A673 (cell line): ENCODE results near the gene BACH2. TPM values are rescaled to one million over a fixed set of nuclear protein-coding genes. Genes with fewer than 3 reads are reported as not detected.
A peak's percentile ranks its signal among the peaks of the same experiment; 100 is the strongest.

Source experiments
- BruUV-seq: library from RNA; stranded (reverse); fragments of 400-500 nt; replicated peaks from 2 replicates; lab custom pipeline; 2021; lab: Mats Ljungman, UMichigan
- CTCF ChIA-PET: fragments of 300-600 bp; sonication (Branson Sonifier 250); formaldehyde crosslinking; loops from one replicate; lab custom pipeline; 2022; ENCODE audit warnings: antibody characterized with exemption; lab: Charles Lee
- POLR2A ChIA-PET: fragments of 300-600 bp; sonication (Branson Sonifier 250); formaldehyde crosslinking; loops from one replicate; lab custom pipeline; 2022; ENCODE audit warnings: antibody characterized with exemption; ENCODE audit not compliant: low non-redundant PET; lab: Charles Lee
- DNase-seq: peaks from one replicate; pipeline ENCODE4 v3.0.0-alpha.2; 2015; ENCODE audit warnings: low spot score
- H3K27ac ChIP-seq: fragments of 200-600 bp; sonication (generic); 2 replicates; pipeline ENCODE4 v1.5.1; 2016; ENCODE audit warnings: mixed run types, low read depth, mild to moderate bottlenecking, mixed read lengths, antibody characterized with exemption, low read length; ENCODE audit not compliant: poor library complexity, severe bottlenecking
- H3K27me3 ChIP-seq: fragments of 200-600 bp; sonication (generic); replicated peaks from 2 replicates; pipeline ENCODE4 v1.6.1; 2017; ENCODE audit warnings: mixed run types, low read depth, mild to moderate bottlenecking, mixed read lengths, antibody characterized with exemption, low read length; ENCODE audit not compliant: insufficient read depth, poor library complexity
- H3K36me3 ChIP-seq: fragments of 200-600 bp; sonication (generic); 2 replicates; pipeline ENCODE4 v1.6.1; 2016; ENCODE audit warnings: mixed run types, mild to moderate bottlenecking, mixed read lengths, antibody characterized with exemption, low read length; ENCODE audit not compliant: insufficient read depth, poor library complexity, severe bottlenecking
- H3K4me1 ChIP-seq: fragments of 200-600 bp; sonication (generic); 2 replicates; pipeline ENCODE4 v1.6.1; 2017; ENCODE audit warnings: mixed run types, mild to moderate bottlenecking, mixed read lengths, antibody characterized with exemption, low read length; ENCODE audit not compliant: insufficient read depth, poor library complexity, severe bottlenecking
- H3K4me3 ChIP-seq: fragments of 200-600 bp; sonication (generic); 2 replicates; pipeline ENCODE4 v1.5.1; 2016; ENCODE audit warnings: low read depth, mixed run types, mild to moderate bottlenecking, mixed read lengths, low read length; ENCODE audit not compliant: poor library complexity, severe bottlenecking
- H3K9me3 ChIP-seq: fragments of 200-600 bp; sonication (generic); 2 replicates; pipeline ENCODE4 v1.6.1; 2016; ENCODE audit warnings: mixed run types, low read depth, mild to moderate bottlenecking, mixed read lengths, antibody characterized with exemption, low read length; ENCODE audit not compliant: poor library complexity, severe bottlenecking
- EZH2 ChIP-seq: fragments of 200-600 bp; sonication (generic); IDR thresholded peaks from 2 replicates; pipeline ENCODE4 v1.6.1; 2017; ENCODE audit warnings: borderline replicate concordance, low read depth, mild to moderate bottlenecking, mixed read lengths, antibody characterized with exemption, low read length; ENCODE audit not compliant: poor library complexity, severe bottlenecking
- intact Hi-C: fragments of 100-400 bp; cut with micrococcal nuclease; formaldehyde crosslinking; loops from one replicate; pipeline ENCODE4 v1.10.0; 2022; ENCODE audit not compliant: unreplicated experiment
- total RNA-seq: library from RNA; stranded (reverse); gene quantifications from 2 replicates; pipeline ENCODE4 v1.2.3, GENCODE V29; 2021
- TF ChIP-seq, protein P1 (sequence below): fragments of 300-800, 200-600 bp; sonication (generic); conservative IDR thresholded peaks from 2 replicates; pipeline ENCODE4 v1.5.1; 2017; ENCODE audit warnings: low read depth, mild to moderate bottlenecking, antibody characterized with exemption, low read length, moderate library complexity, mixed read lengths

BACH2 gene
- total RNA-seq, 1 experiment from 2014 or later: 0.37 TPM

GRCh38 chr6:90158936-90159335, 137.7 kb downstream of the BACH2 start:
- Histone ChIP-seq H3K4me3 (peak overlapping the region; percentile 11), H3K27me3 (peaks cover 3% of the 10 kb centered on the region), H3K9me3 (no peaks in the 10 kb centered on the region), H3K4me1 (peaks cover 25% of the 10 kb centered on the region), H3K27ac (peak overlapping the region; percentile 76), H3K36me3 (no peaks in the 10 kb centered on the region)
- ChIA-PET CTCF (no interaction called here), POLR2A (no interaction called here)
- BruUV-seq: no TSS peak
- intact Hi-C loops: loop anchor here (5.0 kb wide), 1 partner anchor 182 kb away; no protein-coding TSS in a partner anchor
- TF ChIP-seq, protein P1, sequence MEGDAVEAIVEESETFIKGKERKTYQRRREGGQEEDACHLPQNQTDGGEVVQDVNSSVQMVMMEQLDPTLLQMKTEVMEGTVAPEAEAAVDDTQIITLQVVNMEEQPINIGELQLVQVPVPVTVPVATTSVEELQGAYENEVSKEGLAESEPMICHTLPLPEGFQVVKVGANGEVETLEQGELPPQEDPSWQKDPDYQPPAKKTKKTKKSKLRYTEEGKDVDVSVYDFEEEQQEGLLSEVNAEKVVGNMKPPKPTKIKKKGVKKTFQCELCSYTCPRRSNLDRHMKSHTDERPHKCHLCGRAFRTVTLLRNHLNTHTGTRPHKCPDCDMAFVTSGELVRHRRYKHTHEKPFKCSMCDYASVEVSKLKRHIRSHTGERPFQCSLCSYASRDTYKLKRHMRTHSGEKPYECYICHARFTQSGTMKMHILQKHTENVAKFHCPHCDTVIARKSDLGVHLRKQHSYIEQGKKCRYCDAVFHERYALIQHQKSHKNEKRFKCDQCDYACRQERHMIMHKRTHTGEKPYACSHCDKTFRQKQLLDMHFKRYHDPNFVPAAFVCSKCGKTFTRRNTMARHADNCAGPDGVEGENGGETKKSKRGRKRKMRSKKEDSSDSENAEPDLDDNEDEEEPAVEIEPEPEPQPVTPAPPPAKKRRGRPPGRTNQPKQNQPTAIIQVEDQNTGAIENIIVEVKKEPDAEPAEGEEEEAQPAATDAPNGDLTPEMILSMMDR: no peak
- no peak for TF ChIP-seq EZH2
- peak; percentile 85 for DNase-seq

- no peak overlapping the region for H3K4me3 ChIP-seq
- peaks cover 25% of the 10 kb centered on the region for H3K4me1 ChIP-seq
- ChIA-PET POLR2A (no interaction called here), CTCF (no interaction called here)
- no peak for DNase-seq
- H3K9me3 ChIP-seq: no peaks in the 10 kb centered on the region
- no peak overlapping the region for H3K27ac ChIP-seq
- no TSS peak for BruUV-seq
- H3K27me3 ChIP-seq: peaks cover 11% of the 10 kb centered on the region
- intact Hi-C loops: loop anchor here (5.0 kb wide), 1 partner anchor 180 kb away; no protein-coding TSS in a partner anchor
- no peaks in the 10 kb centered on the region for H3K36me3 ChIP-seq
- TF ChIP-seq, protein P1: no peak
- TF ChIP-seq EZH2: no peak
Measured at GRCh38 chr6:90157441-90157840, 139.2 kb downstream of the BACH2 start.

- H3K27ac ChIP-seq: no peak overlapping the region
- intact Hi-C loops: loop anchor here (5.0 kb wide), 1 partner anchor 180 kb away; no protein-coding TSS in a partner anchor
- no TSS peak for BruUV-seq
- H3K9me3 ChIP-seq: no peaks in the 10 kb centered on the region
- H3K36me3 ChIP-seq: no peaks in the 10 kb centered on the region
- peaks cover 25% of the 10 kb centered on the region for H3K4me1 ChIP-seq
- H3K4me3 ChIP-seq: no peak overlapping the region
- peaks cover 11% of the 10 kb centered on the region for H3K27me3 ChIP-seq
- DNase-seq: no peak
- no peak for TF ChIP-seq EZH2
- TF ChIP-seq, protein P1: no peak
- CTCF ChIA-PET: no interaction called here
- POLR2A ChIA-PET: no interaction called here
Measured at GRCh38 chr6:90156861-90157260, 139.8 kb downstream of the BACH2 start.
